SU-DHL-6 (cell line): ENCODE results near the gene CAMSAP1.

ENCODE experiments used
- H2AFZ ChIP-seq: fragments of 200-600 bp; sonication (generic); 2 replicates; pipeline ENCODE4 v1.6.1; 2014; ENCODE audit warnings: low read depth, mild to moderate bottlenecking, moderate library complexity, mixed read lengths, antibody characterized with exemption, low read length; ENCODE audit not compliant: severe bottlenecking
- H3F3A ChIP-seq: fragments of 200-600 bp; shearing (Covaris generic); 2 replicates; pipeline ENCODE4 v1.6.0; 2016; ENCODE audit warnings: antibody characterized with exemption, mild to moderate bottlenecking; ENCODE audit not compliant: insufficient read depth
- H3K27ac ChIP-seq: fragments of 200-600 bp; sonication (generic); 2 replicates; pipeline ENCODE4 v1.5.1; 2016; ENCODE audit warnings: low read depth, mild to moderate bottlenecking, low read length, moderate library complexity, mixed read lengths
- H3K27me3 ChIP-seq: fragments of 200-600 bp; sonication (generic), shearing (Covaris generic); 2 replicates; pipeline ENCODE4 v1.6.0; 2014; ENCODE audit warnings: mild to moderate bottlenecking, low read length
- H3K36me3 ChIP-seq: fragments of 200-600 bp; sonication (generic); 2 replicates; pipeline ENCODE4 v1.6.1; 2014; ENCODE audit warnings: mild to moderate bottlenecking, low read length, mixed read lengths
- H3K4me2 ChIP-seq: fragments of 300-600, 200-600 bp; shearing (Covaris generic), sonication (generic); 2 replicates; pipeline ENCODE4 v1.6.0; 2014; ENCODE audit warnings: low read length, low read depth, mild to moderate bottlenecking; ENCODE audit not compliant: poor library complexity, severe bottlenecking
- H3K4me3 ChIP-seq: fragments of 200-600 bp; sonication (generic); 2 replicates; pipeline ENCODE4 v1.5.1; 2014; ENCODE audit warnings: antibody characterized with exemption, low read length, mild to moderate bottlenecking, mixed read lengths; ENCODE audit not compliant: insufficient read depth, poor library complexity, severe bottlenecking
- H3K79me2 ChIP-seq: fragments of 200-600 bp; sonication (generic); 2 replicates; pipeline ENCODE4 v1.6.1; 2014; ENCODE audit warnings: mild to moderate bottlenecking, low read length, moderate library complexity; ENCODE audit not compliant: insufficient read depth
- H3K9ac ChIP-seq: fragments of 200-600 bp; sonication (generic); 2 replicates; pipeline ENCODE4 v1.7.0; 2014; ENCODE audit warnings: mild to moderate bottlenecking, low read length
- H3K9me2 ChIP-seq: fragments of 200-600 bp; sonication (generic); replicated peaks from 2 replicates; pipeline ENCODE4 v1.6.1; 2014; ENCODE audit warnings: low read length; ENCODE audit not compliant: insufficient read depth
- H3K9me3 ChIP-seq: fragments of 200-600 bp; sonication (generic); 2 replicates; pipeline ENCODE4 v1.6.1; 2014; ENCODE audit warnings: low read length, mixed read lengths; ENCODE audit not compliant: insufficient read depth
- H4K20me1 ChIP-seq: fragments of 200-600 bp; sonication (generic); 2 replicates; pipeline ENCODE4 v1.6.1; 2014; ENCODE audit warnings: low read depth, mild to moderate bottlenecking, antibody characterized with exemption, low read length, moderate library complexity, mixed read lengths
- EZH2phosphoT487 ChIP-seq: fragments of 200-600 bp; sonication (generic), shearing (Covaris generic); conservative IDR thresholded peaks from 2 replicates; pipeline ENCODE4 v1.6.1; 2018; ENCODE audit warnings: mild to moderate bottlenecking, antibody characterized with exemption, low read length, moderate library complexity, mixed read lengths
- TF ChIP-seq, protein P1 (sequence below): fragments of 200-600 bp; sonication (generic); IDR thresholded peaks from one replicate; pipeline ENCODE4 v1.5.1; 2017; ENCODE audit warnings: antibody characterized with exemption, mild to moderate bottlenecking, low read length, moderate library complexity; ENCODE audit not compliant: insufficient read depth, poor library complexity, severe bottlenecking

Gene CAMSAP1

GRCh38 chr9:135864447-135865049 lies 42.8 kb downstream of the CAMSAP1 start:
- no peaks in the 10 kb centered on the region for H3F3A ChIP-seq
- no peak overlapping the region for H3K9ac ChIP-seq
- H3K9me2 ChIP-seq, result no peaks in the 10 kb centered on the region
- no peak overlapping the region for H3K4me3 ChIP-seq
- no peak overlapping the region for H3K4me2 ChIP-seq
- H3K79me2 ChIP-seq, result peaks cover 45% of the 10 kb centered on the region
- H3K27ac ChIP-seq, result no peak overlapping the region
- no peaks in the 10 kb centered on the region for H3K9me3 ChIP-seq
- no peaks in the 10 kb centered on the region for H3K27me3 ChIP-seq
- H3K36me3 ChIP-seq, result no peaks in the 10 kb centered on the region
- TF ChIP-seq EZH2phosphoT487, result no peak
- TF ChIP-seq, protein P1, sequence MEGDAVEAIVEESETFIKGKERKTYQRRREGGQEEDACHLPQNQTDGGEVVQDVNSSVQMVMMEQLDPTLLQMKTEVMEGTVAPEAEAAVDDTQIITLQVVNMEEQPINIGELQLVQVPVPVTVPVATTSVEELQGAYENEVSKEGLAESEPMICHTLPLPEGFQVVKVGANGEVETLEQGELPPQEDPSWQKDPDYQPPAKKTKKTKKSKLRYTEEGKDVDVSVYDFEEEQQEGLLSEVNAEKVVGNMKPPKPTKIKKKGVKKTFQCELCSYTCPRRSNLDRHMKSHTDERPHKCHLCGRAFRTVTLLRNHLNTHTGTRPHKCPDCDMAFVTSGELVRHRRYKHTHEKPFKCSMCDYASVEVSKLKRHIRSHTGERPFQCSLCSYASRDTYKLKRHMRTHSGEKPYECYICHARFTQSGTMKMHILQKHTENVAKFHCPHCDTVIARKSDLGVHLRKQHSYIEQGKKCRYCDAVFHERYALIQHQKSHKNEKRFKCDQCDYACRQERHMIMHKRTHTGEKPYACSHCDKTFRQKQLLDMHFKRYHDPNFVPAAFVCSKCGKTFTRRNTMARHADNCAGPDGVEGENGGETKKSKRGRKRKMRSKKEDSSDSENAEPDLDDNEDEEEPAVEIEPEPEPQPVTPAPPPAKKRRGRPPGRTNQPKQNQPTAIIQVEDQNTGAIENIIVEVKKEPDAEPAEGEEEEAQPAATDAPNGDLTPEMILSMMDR, result peak; percentile 83
- no peak overlapping the region for H2AFZ ChIP-seq
- 0 out of 2 replicates have a peak, but pooled peaks cover 4% of the 10 kb centered on the region for H4K20me1 ChIP-seq

DNA sequence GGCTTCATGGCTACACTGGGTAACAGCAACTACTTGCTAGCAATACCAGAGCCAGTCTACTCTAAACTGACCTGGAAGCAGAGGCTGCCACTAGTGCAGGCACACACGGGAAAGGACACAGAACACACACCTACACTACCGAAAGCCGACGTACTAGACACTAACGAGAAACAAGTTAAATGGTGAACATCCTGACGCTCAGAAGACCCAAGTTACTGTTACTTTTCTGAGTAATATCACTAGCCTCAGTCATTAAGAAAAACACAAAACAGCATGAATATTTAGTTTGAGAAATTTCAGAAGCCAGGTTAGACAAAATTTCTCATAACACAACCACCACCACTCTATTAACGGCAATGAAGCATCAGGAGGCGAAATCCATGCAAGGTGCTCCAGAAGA lies 44.5 kb downstream of the CAMSAP1 start:
- no peak overlapping the region for H3K27ac ChIP-seq
- H3K27me3 ChIP-seq, result no peaks in the 10 kb centered on the region
- no peak overlapping the region for H3K9ac ChIP-seq
- TF ChIP-seq, protein P1, result no peak
- no peak overlapping the region for H3K4me2 ChIP-seq
- no peak overlapping the region for H2AFZ ChIP-seq
- no peak overlapping the region for H3K4me3 ChIP-seq
- no peaks in the 10 kb centered on the region for H3K9me3 ChIP-seq
- peaks cover 28% of the 10 kb centered on the region for H3K79me2 ChIP-seq
- H3K9me2 ChIP-seq, result no peaks in the 10 kb centered on the region
- no peaks in the 10 kb centered on the region for H3K36me3 ChIP-seq
- H3F3A ChIP-seq, result no peaks in the 10 kb centered on the region
- 0 out of 2 replicates have a peak, but pooled peaks cover 4% of the 10 kb centered on the region for H4K20me1 ChIP-seq

GRCh38 chr9:135858491-135859185 lies 48.7 kb downstream of the CAMSAP1 start:
- Histone ChIP-seq H4K20me1 (no peaks in the 10 kb centered on the region), H3K79me2 (peaks cover 4% of the 10 kb centered on the region; the same call in 1 of the 2 replicates), H3K9ac (no peak overlapping the region)

More at GRCh38 chr9:135858491-135859185, 48.7 kb downstream of the CAMSAP1 start:
- H3K9me3 ChIP-seq, result no peaks in the 10 kb centered on the region
- H3K4me3 ChIP-seq, result no peak overlapping the region
- H3K36me3 ChIP-seq, result no peaks in the 10 kb centered on the region
- H3K4me2 ChIP-seq, result no peak overlapping the region
- TF ChIP-seq, protein P1, result no peak
- TF ChIP-seq EZH2phosphoT487, result no peak
- H3K27me3 ChIP-seq, result no peaks in the 10 kb centered on the region
- no peaks in the 10 kb centered on the region for H3K9me2 ChIP-seq
- no peaks in the 10 kb centered on the region for H3F3A ChIP-seq
- H3K27ac ChIP-seq, result no peak overlapping the region
- H2AFZ ChIP-seq, result no peak overlapping the region
